Kidney (tissue), 14 donors: ENCODE data around the gene PACS1. TPM values are rescaled to one million over a fixed set of nuclear protein-coding genes. Genes with fewer than 3 reads are reported as not detected.

Experiments used
- DNase-seq, 5 donors: peaks; one replicate each; pipeline ENCODE4 v3.0.0-alpha.2; 2013 to 2020
- FAIRE-seq: peaks from 2 replicates; lab custom pipeline; 2012; peaks lifted over from hg19 to GRCh38; lab: Jason Lieb, UNC
- H3K27ac ChIP-seq, 2 donors: one replicate each; pipeline ENCODE4 v1.7.0; 2013; ENCODE audit warnings: low read depth in 2 of 2, low read length in 2 of 2, inconsistent platforms in 1 of 2
- H3K27me3 ChIP-seq: one replicate; pipeline ENCODE4 v1.7.1; 2013; ENCODE audit warnings: low read length, inconsistent platforms; ENCODE audit not compliant: control insufficient read depth, insufficient read depth
- H3K36me3 ChIP-seq, 3 donors: one replicate each; pipeline versions ENCODE4 v1.7.0 to v1.7.1; 2013; ENCODE audit warnings: low read length in 3 of 3, control low read depth in 1 of 3, inconsistent platforms in 1 of 3; ENCODE audit not compliant: insufficient read depth in 3 of 3, control insufficient read depth in 2 of 3
- H3K4me1 ChIP-seq, 3 donors: one replicate each; pipeline versions ENCODE4 v1.7.0 to v1.7.1; 2013; ENCODE audit warnings: low read length in 3 of 3, inconsistent platforms in 1 of 3, low read depth in 1 of 3; ENCODE audit not compliant: control insufficient read depth in 2 of 3, insufficient read depth in 2 of 3
- H3K4me3 ChIP-seq, 3 donors: one replicate each; pipeline versions ENCODE4 v1.7.0 to v1.8.1; 2013; ENCODE audit warnings: low read length in 3 of 3, control low read depth in 1 of 3, inconsistent platforms in 1 of 3
- H3K9ac ChIP-seq, 3 donors: one replicate each; pipeline versions ENCODE4 v1.7.0 to v1.7.1; 2013; ENCODE audit warnings: low read length in 3 of 3, control low read depth in 1 of 3, inconsistent platforms in 1 of 3
- H3K9me3 ChIP-seq, 3 donors: one replicate each; pipeline versions ENCODE4 v1.7.0 to v1.7.1; 2013; ENCODE audit warnings: low read length in 3 of 3, control low read depth in 1 of 3, inconsistent platforms in 1 of 3; ENCODE audit not compliant: control insufficient read depth in 2 of 3, insufficient read depth in 1 of 3
- CTCF ChIP-seq: IDR thresholded peaks from 3 replicates; pipeline ENCODE4 v1.5.1; 2012; ENCODE audit warnings: mild to moderate bottlenecking, moderate library complexity, borderline replicate concordance; ENCODE audit not compliant: insufficient read depth; ENCODE audit errors: extremely low read depth
- intact Hi-C: fragments of 100-400 bp; cut with DNase I; formaldehyde crosslinking; loops from one replicate; pipeline ENCODE4 v1.11.1; 2022
- polyA plus RNA-seq: library from polyadenylated mRNA; stranded (reverse); fragments of 350-450 nt; fragmentation: Illumina TruSeq; extraction: RNeasy Lipid Tissue Mini Kit (QIAGEN cat#74804); gene quantifications from one replicate; pipeline ENCODE4 v1.2.3, GENCODE V29; 2014; ENCODE audit warnings: low read depth, low replicate concordance; ENCODE audit not compliant: insufficient read depth
- total RNA-seq: library from RNA; stranded (reverse); fragmentation: NEBNext Ultra II Directional; extraction: Animal tissue kit (Norgen Biotek cat#: 25700); gene quantifications from one replicate; pipeline ENCODE4 v1.2.1, GENCODE V29; 2021
- donor health status: control.
- donor health status: control.
- donor health status: control.
- donor health status: control.
- donor health status: control.
- donor health status: DM: yes; HTN: yes; CAD: no.
- donor health status: Normal renal cell carcinoma (clear cell type).

The PACS1 gene
- total and polyA plus RNA-seq, 2 donors from 2014 or later, result 23.7 to 91.8 TPM

GRCh38 chr11:66259225-66259624, 189.2 kb downstream of the PACS1 start:
- FAIRE-seq (no peak), DNase-seq (no peak)
- Histone ChIP-seq H3K9me3 (no peaks in the 10 kb centered on the region), H3K36me3 (peaks cover 0 to 7% (median 4%) of the 10 kb centered on the region in 3 donors), H3K4me1 (peaks cover 0 to 12% (median 4%) of the 10 kb centered on the region in 3 donors), H3K27ac (no peak overlapping the region), H3K4me3 (no peak overlapping the region), H3K9ac (peak overlapping the region in 1 of 3 donors; percentile 43), H3K27me3 (no peaks in the 10 kb centered on the region)
- intact Hi-C loops, result no loop called here
- TF ChIP-seq CTCF, result no peak

- Histone ChIP-seq H3K9ac (no peak overlapping the region), H3K27ac (no peak overlapping the region), H3K4me1 (peaks cover 0 to 12% (median 4%) of the 10 kb centered on the region in 3 donors), H3K4me3 (no peak overlapping the region), H3K27me3 (no peaks in the 10 kb centered on the region), H3K36me3 (peaks cover 2 to 7% (median 4%) of the 10 kb centered on the region in 3 donors), H3K9me3 (no peaks in the 10 kb centered on the region)
- no peak for FAIRE-seq
- intact Hi-C loops, result no loop called here
- no peak for DNase-seq
- TF ChIP-seq CTCF, result no peak
Measured at GRCh38 chr11:66259956-66260355, 189.9 kb downstream of the PACS1 start.

- intact Hi-C loops, result no loop called here
- no peaks in the 10 kb centered on the region for H3K27me3 ChIP-seq
- no peak overlapping the region for H3K9ac ChIP-seq
- no peaks in the 10 kb centered on the region for H3K9me3 ChIP-seq
- DNase-seq (no peak), FAIRE-seq (no peak)
- H3K4me3 ChIP-seq, result no peak overlapping the region
- no peak for TF ChIP-seq CTCF
- H3K27ac ChIP-seq, result no peak overlapping the region
- peaks cover 0 to 14% (median 4%) of the 10 kb centered on the region in 3 donors for H3K4me1 ChIP-seq
- peaks cover 2 to 7% (median 4%) of the 10 kb centered on the region in 3 donors for H3K36me3 ChIP-seq
Measured at GRCh38 chr11:66261578-66261977, 191.5 kb downstream of the PACS1 start.

GRCh38 chr11:66262191-66262590, 192.1 kb downstream of the PACS1 start:
- H3K4me3 ChIP-seq, result no peak overlapping the region
- no peak for TF ChIP-seq CTCF
- no peak for DNase-seq
- intact Hi-C loops, result no loop called here
- peaks cover 2 to 7% (median 4%) of the 10 kb centered on the region in 3 donors for H3K36me3 ChIP-seq
- no peaks in the 10 kb centered on the region for H3K27me3 ChIP-seq
- H3K9me3 ChIP-seq, result no peaks in the 10 kb centered on the region
- H3K27ac ChIP-seq, result no peak overlapping the region
- FAIRE-seq, result no peak
- H3K9ac ChIP-seq, result no peak overlapping the region
- H3K4me1 ChIP-seq, result peaks cover 0 to 12% (median 4%) of the 10 kb centered on the region in 3 donors
